ENCODE data around the gene NADK2.
A peak's percentile ranks its signal among the peaks of the same experiment; 100 is the strongest.

NADK2 gene

DNA sequence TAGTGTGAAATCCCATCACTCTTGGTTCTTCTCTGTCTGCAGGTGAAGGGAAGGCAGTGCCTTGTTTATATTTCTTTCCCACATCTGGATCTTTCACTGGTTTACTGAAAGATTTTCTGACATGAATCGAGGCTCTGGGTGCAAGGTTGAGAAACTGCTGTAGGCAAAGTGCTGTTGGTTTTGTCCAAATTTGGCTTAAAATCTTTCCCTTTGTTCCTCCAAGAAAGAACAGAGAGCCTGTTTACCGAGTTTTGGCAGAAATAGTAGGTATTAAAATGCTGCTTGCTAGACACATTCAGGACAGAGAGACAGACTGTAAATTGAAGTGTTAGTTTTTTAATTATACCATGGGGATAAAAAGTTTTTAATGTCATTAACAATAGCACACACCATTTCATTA, 68.3 kb downstream of the NADK2 start:
- no peak for DNase-seq (ENCODE audit: low read depth)
- H3K4me3 ChIP-seq (ENCODE audit: low read depth, low read length): no peak overlapping the region

DNA sequence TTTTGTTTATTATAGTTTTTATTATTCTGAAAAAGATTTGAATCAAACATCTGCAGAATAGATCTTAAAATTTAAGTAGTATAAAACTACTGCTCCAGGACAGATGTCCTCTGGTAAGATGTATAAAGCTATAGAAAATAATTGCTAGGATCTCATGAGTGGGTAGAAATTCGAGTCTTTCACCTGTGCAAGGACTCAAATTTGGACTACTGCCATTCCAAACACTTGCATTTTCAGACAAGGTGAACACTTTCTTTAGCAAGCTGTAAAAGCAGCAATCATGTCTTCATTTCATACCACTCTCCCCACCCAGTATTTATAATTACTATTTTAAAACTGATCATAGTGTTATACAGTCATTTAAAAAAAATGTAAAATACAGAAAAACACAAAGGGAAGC, 69.1 kb downstream of the NADK2 start:
- DNase-seq (ENCODE audit: low read depth): no peak
- H3K4me3 ChIP-seq (ENCODE audit: low read depth, low read length): no peak overlapping the region

DNA sequence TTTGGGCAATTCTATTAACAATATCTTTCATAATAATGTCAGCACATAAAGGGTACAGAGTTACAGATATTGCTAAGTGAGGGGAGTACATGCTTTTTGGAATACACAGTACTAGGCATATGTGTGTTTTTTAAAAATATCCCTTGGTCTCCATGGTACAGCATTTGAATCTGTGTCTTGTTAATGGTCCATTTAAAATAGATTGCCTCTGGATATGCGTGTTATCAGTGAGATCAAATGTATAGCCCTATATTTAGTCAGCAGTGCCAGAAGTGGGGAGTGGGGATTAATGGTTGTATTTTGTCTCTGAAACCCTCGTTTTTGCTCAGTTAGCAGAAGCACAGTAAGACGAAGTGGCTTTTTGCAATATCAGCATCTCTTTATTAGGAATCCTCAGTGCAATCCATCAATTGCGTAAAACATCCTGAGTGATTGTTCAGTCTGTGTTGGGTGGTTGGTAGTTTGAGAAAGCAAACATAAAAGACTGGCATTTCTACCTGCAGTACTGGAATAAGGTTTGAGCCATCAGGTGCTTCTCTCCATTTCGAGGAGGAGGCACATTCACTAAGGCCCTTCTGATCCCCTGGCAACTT, 70.8 kb downstream of the NADK2 start:
- no peak overlapping the region for H3K4me3 ChIP-seq (ENCODE audit: low read depth, low read length)
- DNase-seq (ENCODE audit: low read depth): no peak

DNA sequence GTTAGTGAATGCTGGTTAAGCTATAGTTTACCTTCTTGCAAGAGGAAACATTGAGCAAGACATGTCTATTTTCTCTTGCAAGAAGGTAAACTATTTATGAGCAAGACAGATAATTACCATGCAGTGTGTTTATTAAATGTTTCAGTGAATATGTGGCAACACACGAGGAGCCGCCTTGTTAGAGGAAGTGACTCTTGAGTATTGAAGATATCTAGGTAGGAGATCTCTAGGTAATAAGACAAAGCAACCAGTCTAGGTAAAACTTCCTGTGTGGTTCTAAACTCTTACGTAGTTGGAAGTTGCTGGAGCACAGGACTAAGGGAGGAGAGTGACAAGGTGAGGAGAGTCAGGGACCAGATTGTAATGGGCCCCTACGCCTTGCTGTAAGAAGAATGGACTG, 73.0 kb downstream of the NADK2 start:
- no peak overlapping the region for H3K4me3 ChIP-seq (ENCODE audit: low read depth, low read length)
- no peak for DNase-seq (ENCODE audit: low read depth)

DNA sequence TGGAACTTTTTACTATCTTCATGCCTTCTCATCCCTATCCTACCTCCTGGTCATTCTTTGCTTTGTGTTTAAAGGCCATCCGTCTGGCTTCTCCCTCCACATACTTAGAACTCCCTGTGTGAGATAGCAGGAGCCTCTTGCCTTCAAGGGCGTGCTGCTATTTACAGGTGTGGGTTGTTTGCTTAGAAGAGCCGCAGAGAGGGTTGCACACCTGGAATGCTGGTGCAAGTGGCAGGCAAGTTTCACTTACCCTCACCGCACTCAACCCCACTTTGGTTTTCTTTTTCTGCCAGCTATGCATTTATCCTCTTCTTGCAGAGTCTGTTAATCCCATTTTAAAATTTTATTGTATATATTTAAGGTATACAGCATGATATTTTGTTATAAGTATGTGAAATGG, 77.3 kb downstream of the NADK2 start:
- no peak for DNase-seq (ENCODE audit: low read depth)
- no peak overlapping the region for H3K4me3 ChIP-seq (ENCODE audit: low read depth, low read length)

DNA sequence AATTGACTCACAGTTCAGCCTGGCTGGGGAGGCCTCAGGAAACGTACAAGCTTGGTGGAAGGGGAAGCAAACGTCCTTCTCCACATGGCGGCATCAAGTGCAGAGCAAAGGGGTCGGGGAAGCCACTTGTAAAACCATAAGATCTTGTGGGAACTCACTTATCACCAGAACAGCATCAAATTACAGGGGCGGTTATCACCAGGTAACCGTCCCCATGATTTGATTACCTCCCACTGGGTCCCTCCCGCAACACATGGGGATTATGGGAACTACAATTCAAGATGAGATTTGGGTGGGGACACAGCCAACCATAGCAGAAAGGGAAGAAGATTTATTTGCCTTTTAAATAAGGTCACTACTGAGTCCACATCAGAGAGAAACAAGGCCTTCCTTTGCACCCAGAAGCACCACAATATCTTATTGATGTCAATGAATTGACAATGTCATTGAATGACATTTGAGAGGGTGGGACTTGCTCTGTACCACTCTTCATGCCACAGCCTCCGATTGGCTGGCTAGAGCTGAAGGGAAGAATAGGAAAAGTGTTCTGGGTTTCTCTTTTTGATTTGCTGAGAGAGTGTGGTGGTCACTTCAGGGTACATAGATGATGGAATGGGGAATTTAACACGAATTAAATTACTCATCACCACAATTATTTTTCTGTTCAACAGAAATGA, 78.8 kb downstream of the NADK2 start:
- no peak overlapping the region for H3K4me3 ChIP-seq (ENCODE audit: low read depth, low read length)
- DNase-seq (ENCODE audit: low read depth): no peak

DNA sequence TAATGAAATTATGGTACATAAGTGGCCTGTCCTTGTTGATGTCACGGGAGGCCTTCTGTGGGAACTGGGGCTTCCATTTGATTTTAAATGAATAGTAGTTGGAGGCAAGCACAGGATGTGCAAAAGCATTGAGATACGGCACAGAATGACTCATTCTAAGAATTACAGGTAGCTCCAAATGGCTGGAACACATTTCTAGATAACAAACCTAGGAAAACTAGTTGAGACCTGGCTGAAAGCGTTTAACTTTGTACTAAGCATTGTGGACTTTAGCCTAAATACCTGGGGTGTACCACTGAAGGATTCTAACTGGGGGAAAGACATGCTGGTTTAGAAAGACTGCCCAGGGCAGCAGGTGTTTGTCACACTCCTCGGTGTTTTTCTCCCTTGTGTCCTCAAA, 80.4 kb downstream of the NADK2 start:
- H3K4me3 ChIP-seq (ENCODE audit: low read depth, low read length): no peak overlapping the region
- no peak for DNase-seq (ENCODE audit: low read depth)

DNA sequence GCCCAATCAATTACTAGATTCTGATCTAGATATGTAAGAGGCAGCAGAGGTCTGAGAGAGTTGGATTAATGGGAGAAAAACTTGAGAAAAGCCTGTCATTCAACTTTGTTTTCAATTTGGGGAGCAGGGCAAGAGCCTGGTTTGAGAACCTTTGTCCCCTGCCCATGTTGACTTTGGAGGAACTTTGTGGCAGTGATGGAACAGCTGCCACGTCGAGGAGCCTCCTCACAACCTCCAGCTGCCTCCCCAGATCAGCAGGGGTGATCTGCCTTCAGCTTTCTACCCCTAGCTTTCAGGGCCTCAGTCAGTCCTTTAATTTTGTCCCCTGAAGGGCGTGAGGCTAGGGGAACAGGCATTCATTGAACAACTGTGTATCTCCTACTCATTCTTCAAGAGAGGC, 81.1 kb downstream of the NADK2 start:
- no peak for DNase-seq (ENCODE audit: low read depth)
- no peak overlapping the region for H3K4me3 ChIP-seq (ENCODE audit: low read depth, low read length)

DNA sequence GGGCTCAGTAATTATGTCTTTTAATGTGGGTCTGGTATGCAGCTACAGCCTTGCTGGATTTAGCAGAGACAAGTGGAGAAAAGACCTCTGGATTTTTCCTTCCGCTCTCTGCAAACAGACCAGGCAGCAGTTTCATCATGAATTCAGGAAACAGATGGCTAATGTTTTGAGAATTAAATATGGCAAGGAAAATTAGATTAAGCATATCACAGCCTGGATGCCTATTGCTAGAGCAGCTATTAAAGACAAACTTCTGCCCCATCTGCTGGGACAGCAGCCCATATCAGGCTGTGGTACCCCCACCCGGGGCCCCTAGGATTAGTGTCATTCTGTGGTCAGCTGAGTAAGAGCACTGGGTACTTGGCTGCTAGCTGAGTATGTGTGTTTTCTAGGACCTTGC, 83.6 kb downstream of the NADK2 start:
- no peak overlapping the region for H3K4me3 ChIP-seq (ENCODE audit: low read depth, low read length)
- DNase-seq (ENCODE audit: low read depth): peak; percentile 21

DNA sequence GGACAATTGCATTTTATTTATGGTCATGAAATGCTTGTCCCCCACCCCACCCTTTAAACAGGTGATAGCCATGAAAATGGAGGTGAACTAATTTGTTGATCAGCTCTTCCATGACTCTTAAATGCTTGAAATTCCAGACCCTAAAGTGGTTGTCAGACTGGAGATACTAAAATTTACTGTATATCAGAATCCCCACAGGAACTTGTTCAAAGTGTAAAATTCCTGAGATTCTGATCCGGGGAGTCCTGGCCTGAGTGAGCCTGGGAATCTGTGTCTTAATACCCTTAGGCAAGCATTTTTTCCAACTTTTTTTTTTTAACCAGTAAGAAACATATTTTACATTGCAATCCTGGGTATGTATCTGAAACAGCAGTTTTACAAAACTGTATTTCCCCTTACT, 85.1 kb downstream of the NADK2 start:
- DNase-seq (ENCODE audit: low read depth): peak; percentile 11
- H3K4me3 ChIP-seq (ENCODE audit: low read depth, low read length): no peak overlapping the region

DNA sequence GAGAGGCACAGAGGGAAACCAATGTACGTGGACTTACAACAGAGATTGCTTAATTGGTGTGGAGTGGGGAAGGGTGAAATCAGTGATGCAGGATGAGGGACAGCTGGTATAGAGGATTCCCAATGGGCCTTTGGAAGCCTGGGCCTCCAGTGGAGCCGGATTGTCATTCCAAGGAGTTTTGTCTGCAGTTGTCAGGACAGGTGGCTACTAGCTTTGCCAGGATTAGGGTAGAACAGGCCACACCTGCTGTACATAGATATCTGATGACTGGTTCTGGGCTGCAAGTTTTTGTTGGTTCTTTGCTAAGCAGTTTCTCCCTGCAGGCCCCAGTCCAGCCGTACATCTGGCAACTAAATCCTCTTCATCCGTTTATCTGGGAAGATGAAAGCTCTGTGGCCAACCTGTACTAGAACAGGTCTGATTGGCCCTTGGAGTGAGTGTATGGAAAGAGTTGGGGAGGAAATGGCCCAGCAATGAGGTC, 85.6 kb downstream of the NADK2 start:
- no peak overlapping the region for H3K4me3 ChIP-seq (ENCODE audit: low read depth, low read length)
- peak; percentile 67 for DNase-seq (ENCODE audit: low read depth)

DNA sequence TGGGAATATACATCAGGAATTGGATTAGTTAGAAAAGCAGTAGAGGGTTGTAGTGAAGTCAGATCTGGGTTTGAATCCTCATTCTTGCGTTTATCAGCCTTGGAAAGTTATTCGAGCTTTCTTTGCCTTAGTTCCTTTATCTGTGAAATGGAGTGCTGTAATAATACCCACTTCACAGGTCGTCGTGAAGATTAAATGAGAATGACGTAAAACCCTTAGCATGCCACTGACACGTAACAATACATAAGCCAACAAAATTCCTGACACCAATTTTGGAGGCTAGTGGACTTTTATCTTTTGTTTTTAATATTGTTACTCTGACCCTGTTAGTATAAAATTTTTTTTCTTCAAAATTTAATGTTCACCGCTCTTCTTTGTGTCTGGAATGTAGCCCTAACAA, 86.4 kb downstream of the NADK2 start:
- H3K4me3 ChIP-seq (ENCODE audit: low read depth, low read length): no peak overlapping the region
- DNase-seq (ENCODE audit: low read depth): no peak

DNA sequence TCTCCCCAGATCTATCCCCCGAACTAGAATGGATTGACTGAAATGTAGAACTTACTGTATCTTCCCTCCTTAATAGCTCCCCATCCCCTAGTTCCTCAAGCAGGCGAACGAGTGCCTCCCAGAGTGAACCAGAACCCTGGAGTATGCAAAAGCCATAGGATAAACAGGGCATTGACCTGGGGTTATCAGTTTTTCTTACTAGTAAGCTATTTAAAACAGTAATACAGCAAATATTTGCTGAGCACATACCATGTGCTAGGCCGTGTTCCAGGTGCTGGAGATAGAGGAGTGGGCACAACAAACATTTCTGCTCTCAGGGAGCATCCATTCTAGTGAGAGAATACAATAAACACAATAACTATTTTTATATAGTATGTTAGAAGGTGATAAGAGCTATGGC, 88.0 kb downstream of the NADK2 start:
- no peak for DNase-seq (ENCODE audit: low read depth)
- peak overlapping the region; percentile 84 for H3K4me3 ChIP-seq (ENCODE audit: low read depth, low read length)

DNA sequence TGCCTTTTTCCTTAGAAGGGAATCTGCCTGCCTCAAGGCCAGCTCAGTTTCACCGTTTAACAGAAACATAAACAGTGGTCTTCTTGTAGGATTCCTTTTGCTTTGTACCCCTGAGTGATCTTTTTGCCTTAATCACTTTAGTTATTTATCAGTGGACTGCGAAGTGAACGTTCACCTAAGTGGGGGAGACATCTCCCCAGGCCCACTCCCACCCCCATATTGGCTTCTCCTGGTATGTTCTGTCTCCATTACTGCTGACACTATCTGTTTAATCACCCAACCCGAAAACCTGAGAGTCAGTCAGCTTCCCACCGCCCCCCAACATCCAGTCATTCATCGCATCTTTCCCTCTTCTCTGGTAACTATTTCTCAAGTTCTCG, 88.4 kb downstream of the NADK2 start:
- DNase-seq (ENCODE audit: low read depth): no peak
- H3K4me3 ChIP-seq (ENCODE audit: low read depth, low read length): peak overlapping the region; percentile 84

DNA sequence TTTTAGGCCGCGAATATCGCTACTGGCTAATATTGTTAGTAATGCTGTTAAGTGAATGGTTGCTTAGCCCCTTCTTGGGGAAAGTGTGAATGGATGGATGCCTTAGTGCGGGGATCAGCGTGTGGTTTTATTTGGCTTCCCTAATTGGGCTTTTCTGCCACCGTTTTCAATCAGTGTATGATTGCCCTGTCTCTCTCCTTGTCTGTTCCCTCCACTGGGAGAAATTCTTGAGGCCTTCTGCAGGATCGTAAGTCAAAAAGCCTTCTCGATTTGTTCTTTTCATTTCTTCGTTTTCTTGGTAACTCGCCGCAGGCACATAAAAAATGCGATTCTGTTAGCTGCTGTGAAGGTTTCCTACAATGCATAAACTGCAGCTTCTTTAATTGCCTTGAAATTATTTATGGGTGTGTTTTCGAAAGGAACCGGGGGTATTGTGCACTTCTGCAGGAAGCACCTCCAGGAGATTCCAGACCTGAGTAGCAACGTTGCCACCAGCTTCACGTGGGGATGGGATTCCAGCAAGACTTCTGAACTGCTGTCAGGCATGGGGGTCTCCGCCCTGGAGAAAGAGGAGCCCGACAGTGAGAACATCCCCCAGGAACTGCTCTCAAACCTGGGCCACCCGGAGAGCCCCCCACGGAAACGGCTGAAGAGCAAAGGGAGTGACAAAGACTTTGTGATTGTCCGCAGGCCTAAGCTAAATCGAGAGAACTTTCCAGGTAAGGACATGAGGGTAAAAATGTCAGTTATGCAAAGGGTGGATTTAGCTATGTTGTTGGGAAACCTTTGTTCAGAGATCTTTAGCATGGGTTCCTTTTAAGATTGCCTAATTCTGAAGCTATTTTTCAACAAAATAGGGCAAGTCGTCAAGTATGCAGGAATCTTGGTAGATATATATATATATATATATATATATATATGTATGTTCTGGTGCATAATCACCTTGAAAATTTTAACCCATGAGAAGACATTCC, 89.1 kb downstream of the NADK2 start:
- DNase-seq (ENCODE audit: low read depth): no peak
- H3K4me3 ChIP-seq (ENCODE audit: low read depth, low read length): peak overlapping the region; percentile 84

DNA sequence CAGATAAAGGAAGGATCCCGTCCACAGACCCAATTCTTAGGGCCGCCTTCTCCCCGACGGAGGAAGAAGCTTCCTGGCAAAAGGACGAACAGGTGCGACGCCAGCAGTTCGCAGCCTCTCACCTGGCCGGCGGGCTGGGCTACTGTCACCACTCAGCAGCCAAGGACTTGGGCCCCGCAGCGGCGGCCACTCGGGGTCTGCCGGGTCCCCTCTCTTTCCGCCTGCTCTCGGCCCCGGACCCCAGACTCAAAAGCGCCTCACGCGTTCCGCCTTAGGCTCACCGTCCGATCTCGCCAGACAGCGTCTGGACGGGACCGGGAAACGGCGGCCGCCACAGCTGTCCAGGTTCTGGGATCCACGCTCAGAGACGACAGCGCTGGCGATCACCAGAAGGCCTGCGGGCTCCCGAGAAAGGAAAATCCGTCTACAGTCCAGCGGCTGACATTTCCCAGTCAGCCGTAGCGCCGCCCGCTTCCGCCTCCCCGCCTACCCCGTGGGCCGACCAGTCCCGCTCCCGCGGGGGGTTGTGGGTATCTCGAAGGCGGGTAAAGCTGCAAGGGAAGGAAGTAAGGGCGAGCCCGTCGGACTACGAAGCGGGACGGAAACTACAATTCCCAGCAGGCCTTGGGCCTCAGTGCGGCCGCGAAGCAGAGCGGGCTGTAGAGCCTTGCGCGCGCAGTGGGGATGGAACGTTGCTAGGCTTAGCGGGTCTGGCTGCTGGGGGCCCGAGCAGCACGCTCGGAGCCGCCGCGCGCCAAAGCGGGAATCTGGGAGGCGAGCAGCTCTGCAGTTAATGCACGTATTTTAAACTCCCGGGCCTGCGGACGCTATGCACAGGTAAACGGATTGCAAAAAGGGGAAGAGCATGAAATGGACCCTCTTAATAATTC, 90.0 kb downstream of the NADK2 start, which contains the start of the genes LMBRD2 and SKP2:
Gene LMBRD2 (minus strand): TSS at position 454 of the 890 bp plus-strand sequence. CDS start 8,538 bp downstream, outside the sequence.
Gene SKP2 (plus strand): TSS at position 678 of the 890 bp plus-strand sequence. CDS start 152 bp downstream, at position 830.
- peak within 1 kb of the TSS; percentile 84 for H3K4me3 ChIP-seq (ENCODE audit: low read depth, low read length)
- DNase-seq (ENCODE audit: low read depth): peak; percentile 95

DNA sequence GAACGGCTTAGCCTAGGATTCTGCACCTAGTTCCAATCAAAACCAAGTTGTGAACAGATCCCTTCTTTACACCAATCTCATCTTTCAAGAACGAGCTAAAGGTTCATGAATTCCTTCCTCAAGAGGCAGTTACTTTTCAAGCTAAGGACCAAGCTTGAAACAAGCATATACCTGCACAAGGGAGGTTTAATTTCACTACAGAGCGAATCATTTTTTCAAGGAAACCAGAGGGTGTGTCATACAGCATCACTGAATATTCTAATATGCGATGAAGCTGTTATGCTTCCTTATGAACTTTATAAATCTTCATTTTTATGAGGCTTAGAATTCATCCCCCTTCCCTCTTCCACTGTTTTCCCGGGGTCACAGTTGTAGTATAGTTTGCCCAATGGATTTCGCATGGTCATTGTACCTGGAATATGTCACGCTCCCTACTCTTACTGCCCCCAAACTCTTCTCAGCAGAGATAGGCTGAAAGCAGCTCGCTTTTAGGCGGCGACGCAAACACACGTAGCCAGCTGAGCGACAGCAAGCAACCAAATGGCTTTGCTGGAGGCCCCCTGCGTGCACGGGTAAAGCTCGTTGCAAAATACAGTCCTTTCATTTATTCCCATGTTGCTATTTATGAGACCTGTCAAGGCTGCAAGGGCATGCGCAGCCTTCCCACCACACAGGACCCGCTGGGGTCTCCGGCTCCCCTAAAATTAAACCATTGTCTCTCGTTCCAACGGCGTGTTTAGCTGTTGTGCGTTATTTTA, 90.9 kb downstream of the NADK2 start:
- H3K4me3 ChIP-seq (ENCODE audit: low read depth, low read length): peak overlapping the region; percentile 84
- DNase-seq (ENCODE audit: low read depth): peak; percentile 1

DNA sequence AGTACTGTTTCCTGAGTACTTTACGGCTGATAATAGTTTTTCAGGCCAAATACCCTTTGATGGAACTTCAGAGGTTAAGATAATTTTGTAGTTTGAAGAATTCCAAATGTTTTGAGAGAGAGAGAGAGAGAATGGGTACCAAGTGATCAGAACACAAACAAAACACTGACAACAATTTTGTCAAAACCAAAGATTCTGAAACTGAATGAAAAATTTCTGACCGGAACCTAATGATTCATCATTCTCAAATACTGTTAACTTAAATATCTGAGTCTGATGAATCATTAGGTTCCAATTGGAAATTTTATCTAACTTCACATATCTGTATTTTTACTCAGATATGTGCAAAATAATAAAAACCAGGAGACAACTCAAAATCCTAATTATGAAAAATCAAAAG, 94.0 kb downstream of the NADK2 start:
- no peak for DNase-seq (ENCODE audit: low read depth)
- no peak overlapping the region for H3K4me3 ChIP-seq (ENCODE audit: low read depth, low read length)

Data from skeletal muscle cell (primary cell).